Measurements from ENCODE around the gene SPCS3.

GRCh38 chr4:176273736-176274135, 46.0 kb upstream of the SPCS3 start:
- TF ChIP-seq, protein P1, sequence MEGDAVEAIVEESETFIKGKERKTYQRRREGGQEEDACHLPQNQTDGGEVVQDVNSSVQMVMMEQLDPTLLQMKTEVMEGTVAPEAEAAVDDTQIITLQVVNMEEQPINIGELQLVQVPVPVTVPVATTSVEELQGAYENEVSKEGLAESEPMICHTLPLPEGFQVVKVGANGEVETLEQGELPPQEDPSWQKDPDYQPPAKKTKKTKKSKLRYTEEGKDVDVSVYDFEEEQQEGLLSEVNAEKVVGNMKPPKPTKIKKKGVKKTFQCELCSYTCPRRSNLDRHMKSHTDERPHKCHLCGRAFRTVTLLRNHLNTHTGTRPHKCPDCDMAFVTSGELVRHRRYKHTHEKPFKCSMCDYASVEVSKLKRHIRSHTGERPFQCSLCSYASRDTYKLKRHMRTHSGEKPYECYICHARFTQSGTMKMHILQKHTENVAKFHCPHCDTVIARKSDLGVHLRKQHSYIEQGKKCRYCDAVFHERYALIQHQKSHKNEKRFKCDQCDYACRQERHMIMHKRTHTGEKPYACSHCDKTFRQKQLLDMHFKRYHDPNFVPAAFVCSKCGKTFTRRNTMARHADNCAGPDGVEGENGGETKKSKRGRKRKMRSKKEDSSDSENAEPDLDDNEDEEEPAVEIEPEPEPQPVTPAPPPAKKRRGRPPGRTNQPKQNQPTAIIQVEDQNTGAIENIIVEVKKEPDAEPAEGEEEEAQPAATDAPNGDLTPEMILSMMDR (IDR thresholded peaks at IDR 0.05) = no peak
- TF ChIP-seq POLR2A (IDR thresholded peaks at IDR 0.05) (no peak), POLR2AphosphoS5 (IDR thresholded peaks at IDR 0.05) (no peak)
